Progenitor cell of endocrine pancreas (in vitro differentiated cells): Measurements from ENCODE around the gene MEIKIN. TPM values are rescaled to one million over a fixed set of nuclear protein-coding genes. Genes with fewer than 3 reads are reported as not detected.

Source experiments
- DNase-seq: peaks from one replicate; pipeline ENCODE4 v3.0.0; 2021; ENCODE audit warnings: low spot score; ENCODE audit not compliant: unreplicated experiment
- H3K27ac Mint-ChIP-seq: 2 replicates; pipeline ENCODE4 v1.8.0; 2021; ENCODE audit warnings: mild to moderate bottlenecking, moderate library complexity, mixed read lengths
- H3K27me3 Mint-ChIP-seq: 2 replicates; pipeline ENCODE4 v1.8.0; 2021; ENCODE audit warnings: mixed read lengths
- H3K36me3 Mint-ChIP-seq: 2 replicates; pipeline ENCODE4 v1.8.0; 2022; ENCODE audit warnings: mixed read lengths; ENCODE audit not compliant: insufficient read depth
- H3K4me1 Mint-ChIP-seq: 2 replicates; pipeline ENCODE4 v1.8.0; 2021; ENCODE audit warnings: low read depth, mixed read lengths
- H3K4me3 Mint-ChIP-seq: 2 replicates; pipeline ENCODE4 v1.8.0; 2021; ENCODE audit warnings: low read depth, mild to moderate bottlenecking, moderate library complexity, mixed read lengths
- H3K9me3 Mint-ChIP-seq: 2 replicates; pipeline ENCODE4 v1.8.0; 2021; ENCODE audit warnings: low read depth, mixed read lengths
- total RNA-seq: library from RNA; stranded (reverse); gene quantifications from 2 replicates; pipeline ENCODE4 v1.2.1, GENCODE V29; 2021
- TF ChIP-seq, protein P1 (sequence below): fragments of 200-600 bp; sonication (generic); IDR thresholded peaks from one replicate; pipeline ENCODE4 v1.5.0; 2021; ENCODE audit warnings: antibody characterized with exemption, mild to moderate bottlenecking; ENCODE audit not compliant: unreplicated experiment

The MEIKIN gene
- total RNA-seq, 1 donor from 2014 or later, result not detected

- TF ChIP-seq, protein P1, sequence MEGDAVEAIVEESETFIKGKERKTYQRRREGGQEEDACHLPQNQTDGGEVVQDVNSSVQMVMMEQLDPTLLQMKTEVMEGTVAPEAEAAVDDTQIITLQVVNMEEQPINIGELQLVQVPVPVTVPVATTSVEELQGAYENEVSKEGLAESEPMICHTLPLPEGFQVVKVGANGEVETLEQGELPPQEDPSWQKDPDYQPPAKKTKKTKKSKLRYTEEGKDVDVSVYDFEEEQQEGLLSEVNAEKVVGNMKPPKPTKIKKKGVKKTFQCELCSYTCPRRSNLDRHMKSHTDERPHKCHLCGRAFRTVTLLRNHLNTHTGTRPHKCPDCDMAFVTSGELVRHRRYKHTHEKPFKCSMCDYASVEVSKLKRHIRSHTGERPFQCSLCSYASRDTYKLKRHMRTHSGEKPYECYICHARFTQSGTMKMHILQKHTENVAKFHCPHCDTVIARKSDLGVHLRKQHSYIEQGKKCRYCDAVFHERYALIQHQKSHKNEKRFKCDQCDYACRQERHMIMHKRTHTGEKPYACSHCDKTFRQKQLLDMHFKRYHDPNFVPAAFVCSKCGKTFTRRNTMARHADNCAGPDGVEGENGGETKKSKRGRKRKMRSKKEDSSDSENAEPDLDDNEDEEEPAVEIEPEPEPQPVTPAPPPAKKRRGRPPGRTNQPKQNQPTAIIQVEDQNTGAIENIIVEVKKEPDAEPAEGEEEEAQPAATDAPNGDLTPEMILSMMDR, result no peak
- no peaks in the 10 kb centered on the region for H3K4me1 Mint-ChIP-seq
- no peaks in the 10 kb centered on the region for H3K27me3 Mint-ChIP-seq
- H3K36me3 Mint-ChIP-seq, result no peaks in the 10 kb centered on the region
- no peak overlapping the region for H3K4me3 Mint-ChIP-seq
- no peak overlapping the region for H3K27ac Mint-ChIP-seq
- H3K9me3 Mint-ChIP-seq, result peaks cover 50% of the 10 kb centered on the region
- no peak for DNase-seq
Observed at GRCh38 chr5:131867524-131867923, 77.9 kb downstream of the MEIKIN start.

DNA sequence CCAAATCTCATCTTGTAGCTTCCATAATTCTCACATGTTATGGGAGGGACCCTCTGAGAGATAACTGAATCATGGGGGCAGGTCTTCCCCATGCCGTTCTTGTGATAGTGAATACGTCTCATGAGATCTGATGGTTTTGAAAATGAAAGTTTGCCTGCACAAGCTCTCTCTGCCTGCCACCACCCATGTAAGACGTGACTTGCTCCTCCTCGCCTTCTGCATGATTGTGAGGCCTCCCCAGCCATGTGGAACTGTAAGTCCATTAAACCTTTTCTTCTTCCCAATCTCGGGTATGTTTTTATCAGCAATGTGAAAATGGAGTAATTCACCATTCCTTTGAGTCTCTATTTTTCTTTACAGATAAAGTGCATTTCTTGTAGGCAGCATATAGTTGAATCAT lies 81.8 kb downstream of the MEIKIN start:
- no peaks in the 10 kb centered on the region for H3K36me3 Mint-ChIP-seq
- H3K27ac Mint-ChIP-seq, result no peak overlapping the region
- peaks cover 33% of the 10 kb centered on the region for H3K9me3 Mint-ChIP-seq
- H3K4me1 Mint-ChIP-seq, result no peaks in the 10 kb centered on the region
- no peaks in the 10 kb centered on the region for H3K27me3 Mint-ChIP-seq
- TF ChIP-seq, protein P1, result no peak
- H3K4me3 Mint-ChIP-seq, result no peak overlapping the region
- DNase-seq, result no peak

DNA sequence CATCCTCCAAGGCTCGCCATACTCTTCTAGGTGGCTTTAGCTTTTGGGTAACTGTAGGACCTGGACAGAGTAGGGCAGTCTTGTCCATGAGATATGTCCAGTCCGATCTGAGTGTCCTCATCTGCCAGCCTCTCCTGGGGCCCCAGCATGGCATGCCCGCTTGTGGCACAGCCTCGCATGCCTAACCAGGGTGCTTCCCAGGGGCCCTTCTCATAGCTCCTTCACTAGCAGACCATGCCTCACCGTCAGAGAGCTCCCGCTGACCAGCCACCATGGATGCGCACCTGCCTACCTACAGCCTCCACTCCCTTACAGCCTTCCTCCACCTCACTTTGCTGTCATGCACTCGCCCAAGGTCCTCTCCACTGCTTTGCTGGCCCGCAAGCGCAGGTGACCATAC lies 88.1 kb downstream of the MEIKIN start:
- Mint-ChIP-seq H3K27me3 (peaks cover 6% of the 10 kb centered on the region), H3K4me3 (no peak overlapping the region), H3K4me1 (no peaks in the 10 kb centered on the region), H3K36me3 (no peaks in the 10 kb centered on the region), H3K27ac (no peak overlapping the region), H3K9me3 (peaks cover 3% of the 10 kb centered on the region)
- TF ChIP-seq, protein P1, result no peak
- DNase-seq, result no peak

- H3K4me3 Mint-ChIP-seq, result no peak overlapping the region
- peaks cover 3% of the 10 kb centered on the region for H3K9me3 Mint-ChIP-seq
- H3K27ac Mint-ChIP-seq, result no peak overlapping the region
- TF ChIP-seq, protein P1, result no peak
- H3K36me3 Mint-ChIP-seq, result no peaks in the 10 kb centered on the region
- no peak for DNase-seq
- no peaks in the 10 kb centered on the region for H3K4me1 Mint-ChIP-seq
- peaks cover 6% of the 10 kb centered on the region for H3K27me3 Mint-ChIP-seq
Observed at GRCh38 chr5:131855452-131855851, 90.0 kb downstream of the MEIKIN start.

GRCh38 chr5:131854134-131854533 lies 91.3 kb downstream of the MEIKIN start:
- TF ChIP-seq, protein P1, result no peak
- H3K4me3 Mint-ChIP-seq, result no peak overlapping the region
- H3K27ac Mint-ChIP-seq, result no peak overlapping the region
- H3K9me3 Mint-ChIP-seq, result no peaks in the 10 kb centered on the region
- no peak for DNase-seq
- H3K4me1 Mint-ChIP-seq, result no peaks in the 10 kb centered on the region
- H3K36me3 Mint-ChIP-seq, result no peaks in the 10 kb centered on the region
- H3K27me3 Mint-ChIP-seq, result peaks cover 6% of the 10 kb centered on the region
